Cerebellar cortex (tissue), 1 donor: Measurements from ENCODE around the gene NTSR1.

Experiments used
- DNase-seq: peaks from one replicate; pipeline ENCODE4 v3.0.0-alpha.2; 2015; ENCODE audit warnings: low spot score

The NTSR1 gene

DNA sequence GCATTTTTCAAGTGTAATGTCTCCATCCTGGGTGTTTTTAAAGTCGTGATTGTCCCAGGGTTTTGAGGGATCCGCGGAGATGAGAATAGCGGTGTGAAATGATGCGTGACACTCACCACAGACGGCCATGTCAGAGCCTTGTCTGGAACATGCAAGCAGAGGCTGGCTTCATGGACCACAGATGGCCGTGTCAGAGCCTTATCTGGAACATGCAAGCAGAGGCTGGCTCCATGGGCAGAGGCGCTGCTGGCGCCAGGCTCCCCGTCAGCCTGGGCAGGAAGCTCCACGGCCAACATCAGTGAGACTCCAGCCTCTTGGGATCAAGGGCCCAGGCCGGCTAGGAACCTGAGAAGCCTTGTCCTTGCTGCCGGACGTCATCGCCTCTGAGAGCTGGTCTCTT is 80.0 kb downstream of the NTSR1 start:
- no peak for DNase-seq

DNA sequence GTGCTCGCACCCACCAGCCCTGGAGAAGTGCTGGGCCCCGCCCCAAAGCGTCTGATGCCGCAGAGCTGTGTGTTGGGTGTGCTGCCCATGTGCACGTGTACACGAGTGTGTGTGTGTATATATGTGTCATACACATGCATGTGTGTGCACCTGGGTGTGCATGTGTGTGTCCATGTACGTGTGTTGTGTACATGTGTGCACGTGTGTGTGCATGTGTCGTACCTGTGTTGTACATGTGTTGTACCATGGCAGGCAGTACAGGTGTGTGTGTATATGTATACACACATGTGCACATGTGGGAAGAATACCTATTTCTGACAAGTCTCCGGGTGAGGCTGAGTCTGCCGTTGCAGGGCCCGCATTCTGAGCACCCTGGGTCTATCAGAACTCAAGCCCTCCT is 81.4 kb downstream of the NTSR1 start:
- no peak for DNase-seq

DNA sequence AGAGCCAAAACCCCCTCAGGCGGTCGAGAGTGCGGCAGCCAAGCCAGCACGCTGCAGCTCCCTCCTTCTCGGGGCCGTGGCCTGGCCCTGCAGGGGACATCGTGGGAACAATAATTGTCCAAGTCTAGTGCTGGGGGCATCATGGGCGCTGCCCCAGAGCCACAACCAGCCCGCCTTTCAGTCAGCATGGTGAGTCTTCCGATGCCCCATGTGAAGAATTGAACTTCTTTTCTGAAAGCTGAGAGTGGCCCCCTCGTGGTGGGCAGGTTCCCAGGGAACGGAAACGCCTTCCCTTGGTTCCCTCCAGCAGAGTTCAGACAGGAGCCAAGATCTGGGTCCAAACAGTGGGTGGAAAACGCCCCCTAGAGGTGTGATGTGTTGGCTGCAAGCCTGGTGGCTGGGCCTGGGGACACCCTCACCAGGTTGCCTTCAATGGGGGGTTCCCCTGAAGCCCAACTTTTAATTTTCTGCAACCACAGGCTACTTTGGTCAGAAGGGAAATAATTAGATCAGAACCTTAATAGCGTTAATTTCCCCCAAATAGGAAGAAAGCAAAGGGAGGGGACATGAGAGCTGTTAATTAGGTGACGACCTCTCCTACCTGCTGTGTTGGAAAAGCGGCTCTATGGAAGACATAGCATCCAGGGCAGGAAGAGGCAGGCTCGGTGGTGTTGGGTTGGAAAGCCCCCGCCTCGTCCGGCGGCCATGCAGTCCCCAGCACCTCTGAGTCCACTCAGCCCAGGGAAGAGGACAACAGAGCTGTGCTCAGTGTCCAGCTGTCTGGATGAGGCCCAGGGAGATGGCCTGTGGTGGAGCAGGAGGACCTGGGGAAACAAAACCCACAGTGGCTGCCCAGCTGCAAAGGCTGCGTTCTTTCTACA is 82.9 kb downstream of the NTSR1 start:
- DNase-seq, result peak; percentile 89

DNA sequence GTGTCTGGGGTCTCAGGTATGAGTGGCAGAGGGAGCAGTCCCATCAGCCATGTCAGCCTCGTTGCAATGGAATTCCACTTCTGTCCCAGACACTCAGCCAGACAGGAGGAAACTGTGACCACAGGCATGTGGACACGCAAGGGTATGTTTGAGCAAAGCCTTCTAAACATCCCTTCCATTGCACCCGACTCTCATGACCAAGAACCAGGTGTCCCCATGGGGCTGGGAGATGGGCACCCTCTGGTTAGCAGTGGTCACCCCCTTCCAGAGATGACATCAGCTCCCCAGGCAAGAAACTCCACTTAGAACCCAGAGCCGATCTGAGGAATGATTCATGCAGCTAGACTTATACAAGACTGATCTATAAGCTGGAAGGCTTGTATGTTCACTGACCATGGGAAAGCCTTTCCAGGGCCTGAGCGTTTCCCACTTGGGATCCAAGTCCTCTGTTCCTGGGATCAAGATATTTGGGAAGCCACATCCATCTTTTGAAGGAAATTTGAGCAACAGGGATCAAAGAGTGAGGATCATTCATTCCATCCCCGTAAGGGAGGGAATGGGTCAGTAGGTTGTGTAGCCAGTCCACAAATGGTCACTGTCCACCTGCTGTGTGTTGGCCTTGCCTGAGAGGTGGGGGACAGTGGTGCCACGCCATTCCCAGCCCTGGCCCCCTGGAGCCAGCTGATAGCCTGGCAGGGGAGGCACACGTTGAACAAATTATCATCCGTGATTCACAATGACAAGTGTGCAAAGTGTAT is 83.7 kb downstream of the NTSR1 start:
- no peak for DNase-seq

DNA sequence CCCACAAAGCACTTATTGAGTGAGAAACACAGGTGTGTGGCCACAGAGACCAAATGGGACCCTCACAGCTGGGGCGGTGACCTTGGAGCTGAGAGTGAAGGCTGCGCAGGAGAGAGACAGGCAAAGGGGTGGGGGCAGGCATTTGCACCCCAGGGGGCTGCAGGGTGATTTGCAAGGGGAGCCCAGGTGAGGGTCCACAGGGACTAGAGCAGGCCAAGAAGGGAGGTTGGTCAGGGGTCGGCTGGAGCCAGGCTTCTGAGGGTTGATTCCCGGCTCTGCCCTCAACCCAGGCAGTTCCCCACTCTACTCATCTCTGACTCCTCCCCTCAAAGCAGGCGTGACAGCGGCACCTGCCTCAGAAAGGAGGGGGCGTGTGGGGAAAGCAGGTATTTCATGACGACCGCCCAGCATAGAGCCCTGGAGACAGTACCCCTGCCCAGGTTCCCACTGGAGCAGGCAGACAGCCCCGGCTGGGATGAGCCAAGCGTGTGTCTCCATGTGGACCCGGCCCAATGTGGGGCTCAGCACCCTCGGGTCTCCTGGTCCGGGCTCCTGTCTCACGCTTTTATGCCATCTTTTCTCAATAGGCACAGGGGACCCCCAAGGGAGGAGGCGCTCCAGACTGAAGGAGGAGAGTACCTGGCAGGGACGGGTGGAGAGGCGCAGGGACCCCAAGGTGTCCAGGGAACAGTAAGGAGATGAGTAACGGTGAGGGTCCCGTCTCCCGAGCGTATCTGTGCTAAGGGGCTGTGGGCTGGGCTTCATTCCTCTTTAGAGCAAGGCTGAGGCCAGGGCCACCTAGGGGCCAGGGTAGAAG is 84.5 kb downstream of the NTSR1 start:
- no peak for DNase-seq

DNA sequence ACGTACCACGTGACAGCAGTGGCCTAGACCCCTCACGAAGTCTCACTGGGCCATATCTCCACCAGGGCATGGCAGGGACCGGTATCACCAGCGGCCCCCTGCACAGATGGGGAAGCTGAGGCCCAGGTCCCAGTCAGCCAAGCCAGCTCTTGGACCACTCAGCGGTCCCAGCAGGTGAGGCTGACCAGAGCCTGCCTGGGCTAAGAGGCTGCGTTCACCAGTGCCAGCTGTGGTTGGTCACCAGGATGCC is 85.0 kb downstream of the NTSR1 start:
- no peak for DNase-seq

DNA sequence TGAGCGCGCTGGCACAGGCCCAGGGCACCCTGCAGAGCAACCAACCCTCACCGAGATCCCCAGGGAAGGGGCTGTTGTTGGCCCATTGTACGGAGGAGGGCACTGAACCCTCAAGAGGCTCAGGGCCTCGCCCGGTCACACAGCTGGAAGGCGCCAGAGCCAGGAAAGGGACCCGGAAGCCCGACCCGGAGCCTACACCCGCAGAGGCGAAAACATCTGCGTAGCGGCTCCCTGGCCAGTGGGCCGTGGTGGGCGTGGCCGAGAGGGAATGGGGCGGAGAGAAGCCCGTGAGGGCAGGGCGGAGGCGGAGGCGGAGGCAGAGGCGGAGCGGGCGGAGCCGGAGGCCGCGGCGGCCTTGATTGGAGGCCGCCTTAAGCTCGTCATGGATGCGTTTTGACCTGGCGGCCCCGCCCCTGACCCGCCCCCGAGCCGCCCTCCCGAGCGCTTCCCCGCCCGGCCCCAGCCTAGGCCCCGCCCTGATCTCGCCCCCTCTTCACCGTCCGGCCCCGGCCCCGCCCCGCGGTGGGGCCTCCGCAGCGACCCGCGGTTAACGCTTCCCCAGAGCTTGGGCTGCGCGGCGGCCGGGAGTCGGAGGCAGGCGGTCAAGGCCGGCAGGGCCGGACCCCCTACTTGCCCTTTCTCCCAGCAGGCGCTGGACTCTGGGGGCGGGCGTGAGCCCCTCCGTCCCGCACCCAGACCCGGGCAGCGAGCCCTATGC is 85.5 kb downstream of the NTSR1 start:
- peak; percentile 92 for DNase-seq

DNA sequence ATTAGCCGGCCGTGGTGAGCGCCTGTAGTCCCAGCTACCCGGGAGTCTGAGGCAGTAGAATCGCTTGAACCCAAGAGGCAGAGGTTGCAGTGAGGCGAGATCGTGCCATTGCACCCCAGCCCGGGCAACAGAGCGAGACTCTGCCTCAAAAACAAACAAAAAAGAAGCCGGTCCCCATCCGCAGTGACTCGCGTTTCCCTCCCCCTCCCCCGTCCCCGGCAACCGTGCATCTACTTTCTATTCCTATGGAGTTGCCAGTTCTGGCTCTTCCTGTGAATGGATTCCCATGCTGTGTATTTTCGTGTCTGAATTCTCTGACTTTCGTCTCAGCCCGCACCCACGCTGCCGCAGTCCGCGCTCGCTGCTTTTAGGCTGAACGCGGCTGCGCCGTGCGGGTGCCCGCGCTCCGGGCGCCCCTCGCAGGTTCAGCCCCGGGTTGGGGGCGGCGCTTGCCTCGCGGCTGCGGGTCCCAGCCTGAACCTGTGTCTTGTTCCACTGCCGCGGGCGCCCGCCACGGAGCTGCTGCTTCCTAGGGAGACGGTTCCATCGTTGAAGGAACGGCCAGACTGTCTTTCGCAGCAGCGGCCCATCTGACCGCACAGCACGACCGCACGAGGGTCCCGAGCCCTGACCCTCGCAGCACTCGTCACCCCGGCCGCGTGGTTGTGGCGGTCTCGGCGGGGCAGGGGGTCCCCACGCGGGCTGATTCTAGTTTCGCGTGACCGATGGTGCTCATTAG is 86.6 kb downstream of the NTSR1 start:
- DNase-seq, result peak; percentile 69

DNA sequence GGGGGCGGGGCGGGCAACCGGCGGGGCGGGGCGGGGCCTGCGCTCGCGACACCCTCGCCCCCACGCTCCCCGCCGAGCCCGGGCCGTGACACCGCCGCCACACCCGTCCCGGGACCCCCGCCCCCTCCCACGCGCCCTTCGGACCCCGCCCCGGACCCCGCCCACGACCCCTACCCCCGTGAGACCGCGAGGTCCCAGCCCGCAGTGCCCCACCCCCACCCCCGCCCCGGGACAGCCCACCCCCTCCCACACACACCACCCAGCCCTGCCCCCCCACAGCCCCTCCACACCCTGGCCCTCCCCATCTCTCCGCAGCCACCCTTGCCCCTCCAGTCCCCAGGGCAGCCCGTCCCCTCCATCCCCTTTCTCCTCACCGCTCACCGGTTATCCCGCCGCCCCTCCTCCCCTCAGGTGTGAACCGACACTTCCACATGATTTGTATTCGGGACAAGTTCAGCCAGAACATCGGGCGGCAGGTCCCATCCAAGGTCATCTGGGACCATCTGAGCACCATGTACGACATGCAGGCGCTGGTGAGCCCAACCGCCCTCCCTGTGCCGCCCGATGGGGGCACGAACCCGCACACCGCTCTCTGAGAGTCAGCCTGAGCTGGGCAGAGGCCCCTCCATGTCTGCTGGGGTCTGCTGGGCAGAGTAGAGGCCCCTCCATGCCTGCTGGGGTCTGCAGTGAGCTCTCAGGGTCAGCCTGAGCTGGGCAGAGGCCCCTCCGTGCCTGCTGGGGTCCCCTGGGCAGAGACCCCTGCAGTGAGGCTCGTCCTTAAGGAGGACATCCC is 88.3 kb downstream of the NTSR1 start:
- no peak for DNase-seq

DNA sequence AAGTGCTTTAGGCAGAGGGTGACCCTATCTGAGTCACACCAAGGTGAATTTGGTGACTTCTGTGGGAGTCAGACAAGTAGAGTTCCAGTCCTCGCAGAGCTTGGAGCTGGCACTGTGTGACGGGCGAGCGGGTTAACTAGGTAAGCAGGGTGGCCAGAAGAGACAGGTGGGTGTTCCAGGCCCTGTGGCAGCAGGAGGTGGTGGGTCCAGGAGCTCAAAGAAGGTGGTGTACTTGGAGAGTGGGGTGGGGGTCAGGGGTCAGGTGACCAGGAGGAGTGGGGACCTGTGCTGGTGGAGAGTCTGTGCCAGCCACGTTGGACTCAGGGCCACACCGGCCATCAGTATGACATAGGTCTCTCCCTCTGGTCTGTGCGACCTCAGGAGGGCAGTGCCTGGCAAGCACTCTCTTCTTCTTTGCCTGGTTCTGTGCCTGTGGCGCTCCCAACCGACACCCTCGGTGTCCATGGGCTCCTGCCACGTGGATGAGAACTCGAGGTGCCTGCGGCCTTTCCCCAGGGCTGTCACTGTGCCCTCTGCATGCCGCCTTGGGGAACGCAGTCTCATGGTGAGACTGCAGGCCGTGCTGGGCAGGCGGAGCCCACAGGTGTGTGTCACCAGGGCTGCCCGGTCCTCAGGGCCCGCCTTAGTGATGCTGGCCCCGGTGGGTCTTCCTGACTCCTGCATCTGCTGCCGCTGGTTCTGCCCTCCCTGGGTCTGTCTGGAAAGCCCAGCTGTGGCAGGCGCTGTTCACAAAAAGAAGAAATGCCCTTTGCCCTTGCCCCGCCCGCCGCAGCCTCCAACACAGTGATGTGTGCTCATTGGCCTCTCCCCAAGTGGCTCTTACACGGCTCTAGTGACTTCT is 89.3 kb downstream of the NTSR1 start:
- no peak for DNase-seq

DNA sequence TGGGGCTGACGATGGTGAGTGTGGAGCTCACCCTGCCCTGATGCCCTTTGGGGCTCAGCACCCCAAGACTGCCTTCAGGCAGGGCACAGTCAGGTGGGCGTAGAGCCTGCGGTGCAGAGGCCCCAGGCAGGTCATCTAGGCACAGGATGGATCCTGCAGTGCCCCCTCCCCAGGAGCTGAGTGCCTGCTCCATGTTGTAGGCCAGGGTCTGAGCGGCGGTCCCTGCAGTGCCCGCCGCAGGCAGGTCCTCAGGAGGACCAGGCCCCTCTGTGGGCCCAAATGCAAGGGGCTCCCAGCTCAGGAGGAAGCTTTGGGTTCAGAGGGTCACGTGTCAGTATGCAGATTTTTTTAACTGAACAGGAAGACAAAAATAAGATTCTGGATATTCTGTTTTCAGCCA is 90.4 kb downstream of the NTSR1 start:
- no peak for DNase-seq

DNA sequence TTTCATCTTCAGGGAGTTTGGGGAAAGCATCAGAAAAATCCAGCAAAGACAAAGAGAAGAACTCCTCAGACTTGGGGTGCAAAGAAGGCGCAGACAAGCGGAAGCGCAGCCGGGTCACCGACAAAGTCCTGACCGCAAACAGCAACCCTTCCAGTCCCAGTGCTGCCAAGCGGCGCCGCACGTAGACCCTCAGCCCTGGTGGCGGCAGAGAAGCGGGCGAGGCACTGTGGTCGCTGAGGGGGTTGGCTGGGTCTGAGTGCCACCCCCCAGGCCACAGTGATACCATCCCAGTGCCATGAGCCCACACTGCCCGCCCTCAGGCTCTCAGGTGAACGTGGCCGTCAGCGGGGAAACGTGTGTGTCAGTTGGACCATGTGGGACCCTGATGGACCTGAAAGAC is 90.8 kb downstream of the NTSR1 start:
- no peak for DNase-seq

DNA sequence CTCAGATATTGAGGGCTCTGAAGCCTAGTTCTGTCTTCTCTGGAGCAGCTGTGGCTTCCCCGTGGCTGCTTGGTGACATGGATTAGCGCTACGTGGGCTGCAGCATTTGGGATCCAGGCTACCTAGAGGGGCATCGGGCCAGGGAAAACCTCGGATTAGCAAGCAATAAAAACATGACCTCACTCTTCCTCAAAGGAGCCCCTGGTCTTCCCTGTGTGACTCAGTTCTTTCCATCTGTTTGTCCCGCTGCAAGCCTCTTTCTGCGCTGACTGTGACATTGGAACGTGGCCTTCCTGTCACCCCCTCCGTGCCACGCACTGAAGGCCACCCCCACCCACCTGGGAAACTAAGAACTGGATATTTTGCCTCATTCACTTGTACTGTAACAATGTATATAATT is 91.2 kb downstream of the NTSR1 start:
- no peak for DNase-seq

DNA sequence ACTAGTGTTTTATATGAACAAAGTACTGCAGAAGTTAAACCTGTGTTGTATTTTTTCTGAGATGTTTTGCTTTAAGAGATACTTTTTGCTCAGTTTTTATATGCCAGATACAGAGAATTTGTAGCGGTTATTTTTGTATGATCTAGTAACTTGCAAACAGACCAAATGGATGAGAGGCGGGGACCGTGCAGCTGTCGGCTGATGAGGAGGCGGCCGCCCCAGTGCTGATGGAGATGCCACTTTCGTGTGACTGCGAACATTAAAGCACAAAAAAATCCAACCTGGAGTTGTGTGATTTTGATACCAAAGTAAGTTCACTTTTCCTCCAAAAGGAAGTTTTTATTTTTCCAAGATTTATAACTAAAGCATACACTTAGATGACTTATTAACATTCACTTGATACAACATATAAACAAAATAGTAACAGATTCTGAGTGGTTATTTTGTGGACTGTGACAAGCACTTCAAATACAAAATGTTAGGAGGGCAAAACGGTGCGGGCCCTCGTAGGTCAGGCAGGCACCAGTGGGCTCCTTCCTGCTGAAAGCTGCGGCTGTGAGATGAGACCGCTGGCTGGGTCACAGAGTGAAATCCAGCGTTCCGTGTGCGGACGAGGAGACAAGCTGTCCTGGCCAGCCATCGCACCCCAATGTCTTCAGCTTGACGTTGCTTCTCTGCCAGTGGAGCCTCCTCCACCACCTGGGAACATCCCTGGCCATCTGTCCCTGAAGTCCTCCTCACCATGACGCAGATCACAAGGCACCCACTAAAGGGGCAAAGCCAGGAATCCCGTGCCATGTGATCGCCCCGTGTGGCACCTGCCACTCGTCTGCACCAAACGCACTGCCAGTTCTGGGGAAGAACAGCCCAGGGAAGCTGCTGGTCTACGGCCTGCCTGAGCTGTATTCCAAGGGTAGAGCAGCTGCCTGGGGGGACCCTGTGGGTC is 92.0 kb downstream of the NTSR1 start:
- no peak for DNase-seq

DNA sequence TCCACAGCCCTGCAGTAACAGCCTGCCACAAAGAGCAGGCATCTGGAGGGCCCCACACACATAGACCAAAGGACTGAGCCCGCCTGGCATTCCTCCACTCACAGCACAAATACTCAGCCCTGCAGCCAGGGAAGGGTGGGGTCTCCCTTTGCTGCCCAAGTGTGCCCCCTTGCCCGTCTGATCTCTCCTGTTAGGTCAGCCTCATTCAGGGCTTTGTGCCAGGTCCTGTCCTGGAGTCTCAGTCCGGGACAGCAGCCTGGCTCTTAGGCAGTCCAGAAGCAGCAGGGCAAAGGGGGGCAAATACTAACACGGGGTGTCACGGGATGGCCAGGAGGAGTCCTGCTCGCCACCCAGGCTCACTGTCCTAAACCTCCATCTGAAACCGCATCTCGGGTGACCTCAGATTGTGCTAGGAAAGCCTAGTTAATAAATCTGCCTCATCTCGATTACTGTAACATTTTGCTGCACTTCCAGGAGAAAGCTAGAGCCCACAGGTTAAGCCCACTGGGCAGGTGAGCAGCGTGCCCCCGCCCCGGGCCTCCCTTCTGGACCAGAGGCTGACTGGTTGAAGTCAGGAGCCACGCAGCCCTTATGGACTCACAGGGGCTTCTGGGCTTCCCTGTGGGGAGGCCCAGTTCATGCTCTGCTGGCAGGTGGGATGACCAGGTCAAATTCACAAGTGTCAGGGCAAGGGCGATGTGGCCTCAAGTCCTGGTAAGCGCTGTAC is 92.8 kb downstream of the NTSR1 start:
- DNase-seq, result no peak

DNA sequence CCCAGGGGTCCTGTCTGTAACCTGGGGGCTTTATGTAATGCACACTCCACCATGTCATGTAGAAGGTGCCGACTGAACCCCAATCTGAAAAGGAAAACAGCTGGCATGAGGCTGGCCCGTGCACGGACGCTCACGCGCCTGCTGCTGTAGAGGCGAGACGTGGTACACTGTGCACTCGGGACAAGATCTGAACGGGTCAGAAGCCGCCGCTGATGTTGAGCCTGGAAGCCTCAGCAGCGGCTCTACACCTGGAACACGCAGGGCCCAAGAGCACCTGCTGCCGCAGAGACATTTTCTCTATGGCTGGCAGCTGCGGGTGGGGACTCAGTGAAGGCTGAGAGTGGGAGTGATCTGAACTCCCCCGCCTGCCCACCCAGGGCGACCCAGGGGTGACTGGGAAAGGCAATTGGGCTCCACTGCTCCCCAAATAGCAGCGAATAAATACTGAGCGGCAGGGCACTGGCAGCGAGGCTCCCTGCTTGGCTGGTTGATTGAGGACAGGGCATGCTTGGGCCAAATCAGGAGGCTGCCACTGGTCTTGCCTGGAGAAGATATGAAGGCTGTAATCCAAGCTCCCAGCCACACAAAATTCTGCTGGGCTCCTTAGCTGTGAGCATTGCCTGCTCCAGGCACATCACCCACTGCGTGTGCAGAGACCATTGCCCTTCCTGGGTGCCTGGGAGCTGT is 93.5 kb downstream of the NTSR1 start:
- DNase-seq, result peak; percentile 76

DNA sequence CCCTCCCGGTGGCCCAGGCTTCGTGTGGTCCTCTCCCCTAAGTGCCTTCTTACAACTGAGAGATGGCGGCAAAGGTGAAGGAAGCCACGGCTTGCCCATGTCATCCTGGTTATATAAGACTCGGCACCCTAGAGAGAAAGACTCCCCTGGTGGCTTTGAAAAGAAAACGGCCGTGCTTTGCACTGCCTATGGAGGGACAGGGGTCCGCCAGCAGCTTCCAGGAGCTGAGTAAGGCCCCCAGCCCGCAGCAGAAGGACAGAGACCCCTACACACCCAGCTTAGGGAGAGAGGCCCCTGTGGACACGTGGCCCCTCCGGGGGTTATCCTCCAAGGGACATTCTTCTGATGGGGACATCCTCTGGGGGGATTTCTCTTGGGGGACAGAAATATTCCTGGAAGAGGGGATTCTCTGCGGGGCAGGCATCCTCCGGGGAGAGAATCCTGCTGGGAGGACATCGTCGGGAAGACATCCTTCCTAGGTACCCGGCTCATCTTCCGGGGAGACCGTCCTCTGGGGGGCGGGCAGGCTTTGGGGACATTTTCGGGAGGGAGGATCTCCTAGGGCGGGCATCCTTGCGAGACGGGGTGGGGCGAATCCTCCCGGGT is 95.5 kb downstream of the NTSR1 start:
- DNase-seq, result no peak
